Measurements from ENCODE around the gene KAT14.
"Not testable (repeated sequence)": the region's sequence is repeated elsewhere in the genome, so short reads cannot be mapped to it uniquely, and the experiment has no call there.

KAT14 gene

DNA sequence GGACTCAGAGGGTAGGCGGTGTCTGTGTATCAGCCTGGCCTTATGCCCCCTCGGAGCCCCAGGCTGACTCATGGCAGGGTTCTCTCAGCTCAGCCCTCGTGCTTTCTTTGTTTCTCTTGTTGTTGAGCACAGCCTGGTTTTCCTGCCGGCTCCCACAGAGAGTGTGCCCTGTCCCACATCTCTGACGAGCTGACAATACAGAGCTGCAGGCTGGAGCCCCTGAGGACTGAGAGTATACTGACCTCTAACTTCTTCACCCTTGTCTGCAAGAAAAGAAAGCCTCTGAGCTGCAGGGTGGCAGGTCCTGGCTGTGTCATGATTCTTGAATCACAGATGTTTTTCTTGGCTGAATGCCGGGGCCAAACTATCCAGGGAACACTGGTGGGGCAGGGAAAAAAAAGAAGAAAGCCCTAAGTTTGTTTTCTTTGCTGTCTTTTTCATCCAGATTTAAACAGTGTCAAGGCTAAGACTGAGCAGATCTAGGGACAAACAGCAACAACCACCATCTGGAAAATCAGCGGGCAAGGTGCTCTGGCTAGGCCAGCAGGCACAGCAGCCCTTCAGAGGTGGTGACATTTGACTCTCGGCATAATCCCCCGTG, 87.4 kb downstream of the KAT14 start:
- peak; percentile 50 for DNase-seq (ENCODE audit: low spot score)

DNA sequence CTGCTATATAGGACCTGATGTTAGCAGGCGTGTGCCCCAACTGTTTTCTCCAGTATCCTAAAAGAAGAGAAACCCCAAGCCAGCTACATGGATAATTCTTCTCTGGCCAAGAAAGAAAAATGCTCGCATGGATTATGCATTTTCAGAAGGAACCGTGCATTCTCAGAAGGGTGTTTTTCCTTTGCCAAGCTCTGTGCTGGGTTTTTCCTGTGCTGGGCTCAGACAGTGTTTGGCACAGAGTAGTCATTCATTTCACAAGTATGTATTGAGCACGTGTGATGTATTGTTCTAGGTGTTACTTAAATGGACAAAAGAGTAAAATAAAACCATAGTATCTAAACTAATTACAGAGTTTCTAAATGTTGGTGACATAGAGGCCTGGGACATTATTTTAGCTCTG, 88.0 kb downstream of the KAT14 start:
- no peak for DNase-seq (ENCODE audit: low spot score)

DNA sequence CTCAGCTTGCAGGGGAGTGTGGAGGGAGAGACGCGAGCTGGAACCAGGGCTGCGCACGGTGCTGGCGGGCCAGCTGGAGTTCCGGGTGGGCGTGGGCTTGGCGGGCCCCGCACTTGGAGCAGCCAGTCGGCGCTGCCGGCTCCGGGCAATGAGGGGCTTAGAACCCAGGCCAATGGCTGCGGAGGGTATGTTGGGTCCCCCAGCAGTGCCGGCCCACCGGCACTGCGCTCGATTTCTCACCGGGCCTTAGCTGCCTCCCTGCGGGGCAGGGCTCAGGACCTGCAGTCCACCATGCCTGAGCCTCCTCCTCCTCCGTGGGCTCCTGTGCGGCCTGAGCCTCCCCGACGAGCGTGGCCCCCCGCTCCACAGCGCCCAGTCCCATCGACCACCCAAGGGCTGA, 89.1 kb downstream of the KAT14 start:
- DNase-seq (ENCODE audit: low spot score): not testable (repeated sequence)

GRCh38 chr20:18233408-18233943, 95.8 kb downstream of the KAT14 start:
- DNase-seq (ENCODE audit: low spot score): no peak
